Measurements from ENCODE around the gene LCP2.

DNA sequence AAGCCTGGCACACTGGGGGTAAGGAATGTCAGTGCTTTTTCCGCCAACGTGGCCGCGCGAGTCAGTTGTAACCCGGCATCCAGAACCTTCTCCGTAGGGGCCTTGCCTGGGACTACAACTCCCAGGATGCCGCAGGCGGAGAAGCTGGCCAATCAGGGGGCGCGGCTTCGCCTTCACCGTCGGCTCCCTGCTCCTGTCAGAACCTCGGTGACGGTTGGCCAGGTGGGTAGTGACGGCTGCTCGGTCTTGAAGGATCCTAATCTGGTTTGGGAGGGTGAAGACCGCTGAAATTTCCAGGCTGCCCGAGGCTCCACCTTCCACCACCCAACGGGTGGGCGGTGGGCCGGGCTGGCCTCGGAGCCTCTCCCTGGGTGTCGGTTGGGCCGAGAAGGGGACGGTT is 64.8 kb downstream of the LCP2 start, which contains the start of gene C5orf58:
- TF ChIP-seq, protein P1, sequence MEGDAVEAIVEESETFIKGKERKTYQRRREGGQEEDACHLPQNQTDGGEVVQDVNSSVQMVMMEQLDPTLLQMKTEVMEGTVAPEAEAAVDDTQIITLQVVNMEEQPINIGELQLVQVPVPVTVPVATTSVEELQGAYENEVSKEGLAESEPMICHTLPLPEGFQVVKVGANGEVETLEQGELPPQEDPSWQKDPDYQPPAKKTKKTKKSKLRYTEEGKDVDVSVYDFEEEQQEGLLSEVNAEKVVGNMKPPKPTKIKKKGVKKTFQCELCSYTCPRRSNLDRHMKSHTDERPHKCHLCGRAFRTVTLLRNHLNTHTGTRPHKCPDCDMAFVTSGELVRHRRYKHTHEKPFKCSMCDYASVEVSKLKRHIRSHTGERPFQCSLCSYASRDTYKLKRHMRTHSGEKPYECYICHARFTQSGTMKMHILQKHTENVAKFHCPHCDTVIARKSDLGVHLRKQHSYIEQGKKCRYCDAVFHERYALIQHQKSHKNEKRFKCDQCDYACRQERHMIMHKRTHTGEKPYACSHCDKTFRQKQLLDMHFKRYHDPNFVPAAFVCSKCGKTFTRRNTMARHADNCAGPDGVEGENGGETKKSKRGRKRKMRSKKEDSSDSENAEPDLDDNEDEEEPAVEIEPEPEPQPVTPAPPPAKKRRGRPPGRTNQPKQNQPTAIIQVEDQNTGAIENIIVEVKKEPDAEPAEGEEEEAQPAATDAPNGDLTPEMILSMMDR (IDR thresholded peaks at IDR 0.05; ENCODE audit: insufficient read depth, low read length): no peak
- TF ChIP-seq POLR2AphosphoS5 (IDR thresholded peaks at IDR 0.05; ENCODE audit: low read depth): no peak
- TF ChIP-seq, protein P2, sequence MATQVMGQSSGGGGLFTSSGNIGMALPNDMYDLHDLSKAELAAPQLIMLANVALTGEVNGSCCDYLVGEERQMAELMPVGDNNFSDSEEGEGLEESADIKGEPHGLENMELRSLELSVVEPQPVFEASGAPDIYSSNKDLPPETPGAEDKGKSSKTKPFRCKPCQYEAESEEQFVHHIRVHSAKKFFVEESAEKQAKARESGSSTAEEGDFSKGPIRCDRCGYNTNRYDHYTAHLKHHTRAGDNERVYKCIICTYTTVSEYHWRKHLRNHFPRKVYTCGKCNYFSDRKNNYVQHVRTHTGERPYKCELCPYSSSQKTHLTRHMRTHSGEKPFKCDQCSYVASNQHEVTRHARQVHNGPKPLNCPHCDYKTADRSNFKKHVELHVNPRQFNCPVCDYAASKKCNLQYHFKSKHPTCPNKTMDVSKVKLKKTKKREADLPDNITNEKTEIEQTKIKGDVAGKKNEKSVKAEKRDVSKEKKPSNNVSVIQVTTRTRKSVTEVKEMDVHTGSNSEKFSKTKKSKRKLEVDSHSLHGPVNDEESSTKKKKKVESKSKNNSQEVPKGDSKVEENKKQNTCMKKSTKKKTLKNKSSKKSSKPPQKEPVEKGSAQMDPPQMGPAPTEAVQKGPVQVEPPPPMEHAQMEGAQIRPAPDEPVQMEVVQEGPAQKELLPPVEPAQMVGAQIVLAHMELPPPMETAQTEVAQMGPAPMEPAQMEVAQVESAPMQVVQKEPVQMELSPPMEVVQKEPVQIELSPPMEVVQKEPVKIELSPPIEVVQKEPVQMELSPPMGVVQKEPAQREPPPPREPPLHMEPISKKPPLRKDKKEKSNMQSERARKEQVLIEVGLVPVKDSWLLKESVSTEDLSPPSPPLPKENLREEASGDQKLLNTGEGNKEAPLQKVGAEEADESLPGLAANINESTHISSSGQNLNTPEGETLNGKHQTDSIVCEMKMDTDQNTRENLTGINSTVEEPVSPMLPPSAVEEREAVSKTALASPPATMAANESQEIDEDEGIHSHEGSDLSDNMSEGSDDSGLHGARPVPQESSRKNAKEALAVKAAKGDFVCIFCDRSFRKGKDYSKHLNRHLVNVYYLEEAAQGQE (IDR thresholded peaks at IDR 0.05; ENCODE audit: insufficient replicate concordance, low read depth): no peak
- no peak for TF ChIP-seq SPI1 (IDR thresholded peaks at IDR 0.05; ENCODE audit: borderline replicate concordance, low read depth)
